HepG2 (cell line): ENCODE results near the gene FERMT2. TPM values are rescaled to one million over a fixed set of nuclear protein-coding genes. Genes with fewer than 3 reads are reported as not detected.
A peak's percentile ranks its signal among the peaks of the same experiment; 100 is the strongest.

Source experiments
- ATM ChIP-seq: fragments of 450-650 bp; IDR thresholded peaks from 2 replicates; pipeline ENCODE4 v1.7.1; 2017; ENCODE audit warnings: mild to moderate bottlenecking, borderline replicate concordance
- FOXK1 ChIP-seq: sonication (generic); formaldehyde crosslinking; IDR thresholded peaks from 2 replicates; pipeline ENCODE4 v1.4.0; 2020; ENCODE audit warnings: low read depth, missing genetic modification reagents, borderline replicate concordance
- KLF11 ChIP-seq: IDR thresholded peaks from 2 replicates; pipeline ENCODE4 v1.6.1; 2016; ENCODE audit warnings: missing compliant biosample characterization
- KLF6 ChIP-seq: IDR thresholded peaks from 2 replicates; pipeline ENCODE4 v1.8.0; 2016; ENCODE audit warnings: missing biosample characterization, missing genetic modification reagents
- MAFK ChIP-seq, 2 experiments: IDR thresholded peaks in 1 of 2; conservative IDR thresholded peaks in 1 of 2; 2 replicates each; pipeline ENCODE4 v1.6.1; 2011; ENCODE audit warnings: improper control_type of control experiment in 2 of 2, low read length in 2 of 2
- MATR3 ChIP-seq: sonication (generic); formaldehyde crosslinking; IDR thresholded peaks from 2 replicates; pipeline ENCODE4 v1.4.0; 2020; ENCODE audit warnings: missing genetic modification reagents
- MIER2 ChIP-seq: IDR thresholded peaks from 2 replicates; pipeline ENCODE4 v1.6.1; 2016; ENCODE audit warnings: missing biosample characterization, missing genetic modification reagents
- NBN ChIP-seq: fragments of 450-650 bp; conservative IDR thresholded peaks from 2 replicates; pipeline ENCODE4 v1.6.1; 2017
- NFE2L2 ChIP-seq: fragments of 150-350 bp; IDR thresholded peaks from 2 replicates; pipeline ENCODE4 v1.6.1; 2014; ENCODE audit warnings: low read length
- NPAS2 ChIP-seq: sonication (generic); formaldehyde crosslinking; IDR thresholded peaks from 2 replicates; pipeline ENCODE4 v1.8.0; 2022; ENCODE audit warnings: mild to moderate bottlenecking, missing genetic modification reagents, borderline replicate concordance
- ONECUT2 ChIP-seq: sonication (generic); formaldehyde crosslinking; IDR thresholded peaks from 2 replicates; pipeline ENCODE4 v1.4.0; 2020; ENCODE audit warnings: missing genetic modification reagents
- RBAK ChIP-seq: sonication (generic); formaldehyde crosslinking; IDR thresholded peaks from 2 replicates; pipeline ENCODE4 v1.5.1; 2020; ENCODE audit warnings: mild to moderate bottlenecking, missing genetic modification reagents
- REXO4 ChIP-seq: sonication (generic); formaldehyde crosslinking; IDR thresholded peaks from 2 replicates; pipeline ENCODE4 v1.8.0; 2022; ENCODE audit warnings: missing genetic modification reagents, mild to moderate bottlenecking, borderline replicate concordance
- SP5 ChIP-seq: IDR thresholded peaks from 2 replicates; pipeline ENCODE4 v1.6.1; 2016; ENCODE audit warnings: low read depth, borderline replicate concordance
- TAF15 ChIP-seq: fragments of 200-400 bp; formaldehyde crosslinking; IDR thresholded peaks from one replicate; pipeline ENCODE4 v1.6.1; 2018; ENCODE audit warnings: mild to moderate bottlenecking, low read depth, low read length; ENCODE audit not compliant: poor library complexity, severe bottlenecking
- TCF12 ChIP-seq, 2 experiments: fragments of 450-650 bp in 1 of 2; sonication (generic) in 1 of 2; formaldehyde crosslinking in 1 of 2; IDR thresholded peaks; 2 replicates each; pipeline versions ENCODE4 v1.6.1 to v1.8.0; 2017 to 2022; ENCODE audit warnings: antibody characterized with exemption in 1 of 2, mild to moderate bottlenecking in 1 of 2, missing genetic modification reagents in 1 of 2, moderate library complexity in 1 of 2
- TEAD2 ChIP-seq: sonication (generic); formaldehyde crosslinking; IDR thresholded peaks from 2 replicates; pipeline ENCODE4 v1.9.0; 2021; ENCODE audit warnings: missing genetic modification reagents
- TP53 ChIP-seq: sonication (generic); formaldehyde crosslinking; conservative IDR thresholded peaks from 2 replicates; pipeline ENCODE4 v1.4.0; 2020; ENCODE audit warnings: missing genetic modification reagents
- ZBTB7A ChIP-seq: sonication (generic); formaldehyde crosslinking; IDR thresholded peaks from 2 replicates; pipeline ENCODE4 v1.8.0; 2022; ENCODE audit warnings: mild to moderate bottlenecking, missing genetic modification reagents
- ZKSCAN1 ChIP-seq: fragments of 150-350 bp; IDR thresholded peaks from 2 replicates; pipeline ENCODE4 v1.6.1; 2014; ENCODE audit warnings: low read length
- ZNF256 ChIP-seq: sonication (generic); formaldehyde crosslinking; conservative IDR thresholded peaks from 2 replicates; pipeline ENCODE4 v1.4.0; 2020; ENCODE audit warnings: missing genetic modification reagents
- ZNF33B ChIP-seq: sonication (generic); formaldehyde crosslinking; IDR thresholded peaks from 2 replicates; pipeline ENCODE4 v1.5.1; 2020; ENCODE audit warnings: mild to moderate bottlenecking, missing genetic modification reagents
- ZNF431 ChIP-seq: sonication (generic); formaldehyde crosslinking; IDR thresholded peaks from 2 replicates; pipeline ENCODE4 v1.9.0; 2022; ENCODE audit warnings: missing genetic modification reagents, low read depth, mild to moderate bottlenecking, borderline replicate concordance
- ZNF607 ChIP-seq: sonication (generic); formaldehyde crosslinking; IDR thresholded peaks from 2 replicates; pipeline ENCODE4 v1.5.1; 2020; ENCODE audit warnings: missing genetic modification reagents, mild to moderate bottlenecking, borderline replicate concordance
- ZNF775 ChIP-seq: sonication (generic); formaldehyde crosslinking; IDR thresholded peaks from 2 replicates; pipeline ENCODE4 v1.4.0; 2020; ENCODE audit warnings: missing genetic modification reagents, mild to moderate bottlenecking, moderate library complexity, borderline replicate concordance
- ZXDC ChIP-seq: sonication (generic); formaldehyde crosslinking; IDR thresholded peaks from 2 replicates; pipeline ENCODE4 v1.5.0; 2020; ENCODE audit warnings: mild to moderate bottlenecking, missing genetic modification reagents
- polyA plus RNA-seq, 8 experiments: library from polyadenylated mRNA; depleted of rRNA in 3 of 8; stranded (reverse) in 7 of 8; unstranded in 1 of 8; fragments of >200 nt; fragmentation: Illumina TruSeq in 4 of 8; extraction: Trizol in 4 of 8; gene quantifications; 2 replicates each; pipeline versions ENCODE4 v1.2.1 to v1.2.3, GENCODE V29; 2011 to 2016; ENCODE audit warnings: low read depth in 4 of 8, missing spikeins in 1 of 8, mixed read lengths in 1 of 8; ENCODE audit not compliant: insufficient read depth in 1 of 8
- total RNA-seq, 5 experiments: library from RNA; depleted of rRNA; stranded (reverse); fragments of >200 nt; fragmentation: Illumina TruSeq; extraction: Trizol; gene quantifications; 2 replicates each; pipeline ENCODE4 v1.2.3, GENCODE V29; 2016; ENCODE audit warnings: low read depth in 1 of 5
- TF ChIP-seq, protein P1 (sequence below): IDR thresholded peaks from 2 replicates; pipeline ENCODE4 v1.6.1; 2016; ENCODE audit warnings: mild to moderate bottlenecking, missing biosample characterization, missing genetic modification reagents
- TF ChIP-seq, protein P2 (sequence below): sonication (generic); formaldehyde crosslinking; IDR thresholded peaks from 2 replicates; pipeline ENCODE4 v1.5.1; 2020; ENCODE audit warnings: mild to moderate bottlenecking, missing genetic modification reagents

FERMT2 gene
- total and polyA plus RNA-seq, 2 of the 13 experiments (the other 11 are each of a cell fraction or from before 2014, with no cell fraction given): 36.2 to 60.4 TPM

DNA sequence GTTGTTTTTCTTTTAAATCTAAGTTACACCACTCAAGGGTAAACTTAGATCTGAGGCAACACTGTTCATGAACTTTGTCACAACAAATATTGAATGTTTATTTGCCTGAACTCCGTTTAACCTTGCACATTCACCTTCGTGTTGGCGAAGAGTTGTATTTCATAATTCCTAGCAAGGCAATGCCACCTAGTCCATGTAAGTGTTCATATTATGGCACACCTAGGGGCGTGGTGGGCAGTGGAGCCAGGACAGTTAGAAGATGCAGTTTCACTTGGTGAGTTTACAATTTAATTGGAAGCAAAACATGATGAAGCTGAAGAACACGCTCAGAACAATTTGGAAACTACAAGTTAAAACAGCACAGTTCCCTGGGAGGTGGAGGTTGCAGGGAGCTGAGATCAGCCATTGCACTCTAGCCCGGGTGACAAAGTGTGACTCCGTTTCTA is 129.0 kb downstream of the FERMT2 start (continued):
- TF ChIP-seq, protein P1, sequence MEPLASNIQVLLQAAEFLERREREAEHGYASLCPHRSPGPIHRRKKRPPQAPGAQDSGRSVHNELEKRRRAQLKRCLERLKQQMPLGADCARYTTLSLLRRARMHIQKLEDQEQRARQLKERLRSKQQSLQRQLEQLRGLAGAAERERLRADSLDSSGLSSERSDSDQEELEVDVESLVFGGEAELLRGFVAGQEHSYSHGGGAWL (CRISPR knock-in tag): no peak
- TF ChIP-seq ONECUT2 (peak; percentile 77; the same call in 1 of the 2 replicates), TCF12 (IDR thresholded peaks at IDR 0.05) (no peak), TCF12 (CRISPR knock-in tag; IDR thresholded peaks at IDR 0.05) (peak; percentile 60), MAFK (conservative IDR thresholded peaks at IDR 0.05 in 1 of 2, IDR thresholded peaks at IDR 0.05 in 1 of 2; ENCODE audit: low read length in 2 of 2) (no peak), TAF15 (no peak), ZBTB7A (no peak; the same call in 1 of the 2 replicates), REXO4 (CRISPR knock-in tag) (no peak), ZNF607 (CRISPR knock-in tag) (no peak; the same call in 1 of the 2 replicates), KLF6 (CRISPR knock-in tag) (peak; percentile 69; the same call in 1 of the 2 replicates), ZNF33B (no peak), ZNF775 (CRISPR knock-in tag) (no peak), TP53 (no peak), NFE2L2 (no peak), ZNF431 (CRISPR knock-in tag) (no peak), ZNF256 (CRISPR knock-in tag) (no peak), ATM (no peak), MATR3 (CRISPR knock-in tag) (no peak), SP5 (CRISPR knock-in tag) (peak; percentile 88; the same call in 1 of the 2 replicates), FOXK1 (peak; percentile 93), RBAK (CRISPR knock-in tag) (no peak), NPAS2 (CRISPR knock-in tag) (no peak), KLF11 (CRISPR knock-in tag) (peak; percentile 77; the same call in 1 of the 2 replicates), ZXDC (no peak), MIER2 (CRISPR knock-in tag) (peak; percentile 75), ZKSCAN1 (no peak), NBN (no peak), TEAD2 (CRISPR knock-in tag) (no peak)
- TF ChIP-seq, protein P2, sequence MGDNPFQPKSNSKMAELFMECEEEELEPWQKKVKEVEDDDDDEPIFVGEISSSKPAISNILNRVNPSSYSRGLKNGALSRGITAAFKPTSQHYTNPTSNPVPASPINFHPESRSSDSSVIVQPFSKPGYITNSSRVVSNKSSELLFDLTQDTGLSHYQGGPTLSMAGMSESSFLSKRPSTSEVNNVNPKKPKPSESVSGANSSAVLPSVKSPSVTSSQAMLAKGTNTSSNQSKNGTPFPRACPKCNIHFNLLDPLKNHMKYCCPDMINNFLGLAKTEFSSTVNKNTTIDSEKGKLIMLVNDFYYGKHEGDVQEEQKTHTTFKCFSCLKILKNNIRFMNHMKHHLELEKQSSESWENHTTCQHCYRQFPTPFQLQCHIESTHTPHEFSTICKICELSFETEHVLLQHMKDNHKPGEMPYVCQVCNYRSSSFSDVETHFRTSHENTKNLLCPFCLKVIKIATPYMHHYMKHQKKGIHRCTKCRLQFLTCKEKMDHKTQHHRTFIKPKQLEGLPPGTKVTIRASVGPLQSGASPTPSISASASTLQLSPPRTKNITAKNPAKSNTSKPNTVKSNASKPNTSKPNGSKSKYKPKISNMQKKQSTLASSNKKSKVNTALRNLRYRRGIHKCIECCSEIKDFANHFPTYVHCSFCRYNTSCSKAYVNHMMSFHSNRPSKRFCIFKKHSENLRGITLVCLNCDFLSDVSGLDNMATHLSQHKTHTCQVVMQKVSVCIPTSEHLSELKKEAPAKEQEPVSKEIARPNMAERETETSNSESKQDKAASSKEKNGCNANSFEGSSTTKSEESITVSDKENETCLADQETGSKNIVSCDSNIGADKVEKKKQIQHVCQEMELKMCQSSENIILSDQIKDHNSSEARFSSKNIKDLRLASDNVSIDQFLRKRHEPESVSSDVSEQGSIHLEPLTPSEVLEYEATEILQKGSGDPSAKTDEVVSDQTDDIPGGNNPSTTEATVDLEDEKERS (CRISPR knock-in tag): peak; percentile 88
